GM21526 (cell line): ENCODE measurements around the gene C3orf33.
A peak's percentile ranks its signal among the peaks of the same experiment; 100 is the strongest.

Source experiments
- ATAC-seq: cut with Tn5 transposase; IDR thresholded peaks from one replicate; pipeline ENCODE4 v1.9.1; 2021; ENCODE audit warnings: moderate library complexity; ENCODE audit not compliant: unreplicated experiment, low FRiP score

The C3orf33 gene

GRCh38 chr3:155790272-155790925, 15.7 kb downstream of the C3orf33 start:
- no peak for ATAC-seq

- no peak for ATAC-seq
Measured at GRCh38 chr3:155785662-155786295, 20.3 kb downstream of the C3orf33 start.

GRCh38 chr3:155782390-155782953, 23.6 kb downstream of the C3orf33 start:
- ATAC-seq, result no peak

GRCh38 chr3:155780291-155780690, 25.8 kb downstream of the C3orf33 start:
- no peak for ATAC-seq

GRCh38 chr3:155778462-155778861, 27.6 kb downstream of the C3orf33 start:
- no peak for ATAC-seq

- ATAC-seq, result no peak
Measured at GRCh38 chr3:155772801-155773200, 33.3 kb downstream of the C3orf33 start.

- ATAC-seq, result no peak
Measured at GRCh38 chr3:155771126-155771525, 35.0 kb downstream of the C3orf33 start.

- no peak for ATAC-seq
Measured at GRCh38 chr3:155766206-155766605, 39.9 kb downstream of the C3orf33 start.

GRCh38 chr3:155763870-155764463, 42.1 kb downstream of the C3orf33 start:
- no peak for ATAC-seq

- no peak for ATAC-seq
Measured at GRCh38 chr3:155760653-155761052, 45.4 kb downstream of the C3orf33 start.

- no peak for ATAC-seq
Measured at GRCh38 chr3:155757577-155757976, 48.5 kb downstream of the C3orf33 start.

- no peak for ATAC-seq
Measured at GRCh38 chr3:155753038-155753639, 52.9 kb downstream of the C3orf33 start.

GRCh38 chr3:155748611-155749365, 57.3 kb downstream of the C3orf33 start:
- ATAC-seq, result no peak

- ATAC-seq, result no peak
Measured at GRCh38 chr3:155747946-155748290, 58.2 kb downstream of the C3orf33 start.

- no peak for ATAC-seq
Measured at GRCh38 chr3:155747286-155747945, 58.7 kb downstream of the C3orf33 start.

- ATAC-seq, result no peak
Measured at GRCh38 chr3:155746703-155747102, 59.4 kb downstream of the C3orf33 start.

- no peak for ATAC-seq
Measured at GRCh38 chr3:155745795-155746550, 60.1 kb downstream of the C3orf33 start.

GRCh38 chr3:155744626-155745324, 61.3 kb downstream of the C3orf33 start, which contains the start of gene PLCH1:
Gene PLCH1, minus strand, starts transcription at chr3:155745071. Its CDS starts 40,847 bp downstream, at chr3:155704224.
- ATAC-seq, result peak; percentile 67
